H1 (cell line): Measurements from ENCODE around the gene KLHL18. TPM values are rescaled to one million over a fixed set of nuclear protein-coding genes. Genes with fewer than 3 reads are reported as not detected.

Experiments
- CTCF ChIA-PET: fragments of 300-600 bp; sonication (Branson Sonifier 250); formaldehyde crosslinking; loops from one replicate; lab custom pipeline; 2021; ENCODE audit not compliant: partially characterized antibody; lab: Charles Lee
- POLR2A ChIA-PET: fragments of 300-600 bp; sonication (Branson Sonifier 250); formaldehyde crosslinking; loops from one replicate; lab custom pipeline; 2021; ENCODE audit warnings: inconsistent platforms; ENCODE audit not compliant: partially characterized antibody; lab: Charles Lee
- DNase-seq, 2 experiments: peaks; one replicate each; pipeline versions ENCODE4 v3.0.0 to v3.0.0-alpha.2; 2010 to 2022; ENCODE audit warnings: low spot score in 2 of 2, low read depth in 1 of 2, mixed read lengths in 1 of 2
- FAIRE-seq: peaks from 2 replicates; lab custom pipeline; 2011; peaks lifted over from hg19 to GRCh38; lab: Jason Lieb, UNC
- H2AFZ ChIP-seq: 2 replicates; pipeline ENCODE4 v1.8.1; 2012; ENCODE audit warnings: low read length, inconsistent platforms
- H2AK5ac ChIP-seq: 2 replicates; pipeline ENCODE4 v1.6.1; 2013; ENCODE audit warnings: low read depth, low read length
- H2BK120ac ChIP-seq: replicated peaks from 2 replicates; pipeline ENCODE3; 2013; ENCODE audit warnings: low read depth, low read length, inconsistent platforms
- H2BK12ac ChIP-seq: 2 replicates; pipeline ENCODE4 v1.6.1; 2013; ENCODE audit warnings: low read depth, low read length
- H2BK15ac ChIP-seq: 2 replicates; pipeline ENCODE4 v1.6.1; 2013; ENCODE audit warnings: low read length
- H2BK20ac ChIP-seq: 2 replicates; pipeline ENCODE4 v1.6.1; 2013; ENCODE audit warnings: low read length
- H2BK5ac ChIP-seq: 2 replicates; pipeline ENCODE4 v1.6.1; 2013; ENCODE audit warnings: low read depth, low read length
- H3K14ac ChIP-seq: 2 replicates; pipeline ENCODE4 v1.6.1; 2013; ENCODE audit warnings: inconsistent platforms; ENCODE audit not compliant: insufficient read length
- H3K18ac ChIP-seq: 2 replicates; pipeline ENCODE4 v1.6.1; 2013; ENCODE audit warnings: low read length; ENCODE audit errors: extremely low read depth
- H3K23ac ChIP-seq: 2 replicates; pipeline ENCODE4 v1.6.1; 2013; ENCODE audit warnings: inconsistent platforms; ENCODE audit not compliant: insufficient read length
- H3K23me2 ChIP-seq: 2 replicates; pipeline ENCODE4 v1.6.1; 2013; ENCODE audit warnings: low read depth, low read length
- H3K27ac ChIP-seq: 2 replicates; pipeline ENCODE4 v1.6.1; 2011; ENCODE audit warnings: low read depth, low read length, inconsistent platforms
- H3K27me3 ChIP-seq, 4 experiments: replicated peaks in 1 of 4; 1 replicate in 1 of 4; 2 replicates in 3 of 4; pipeline versions ENCODE4 v1.6.1 to v1.8.1; 2011 to 2013; ENCODE audit warnings: low read length in 3 of 4, mild to moderate bottlenecking in 3 of 4, inconsistent platforms in 2 of 4, mixed read lengths in 2 of 4, moderate library complexity in 1 of 4; ENCODE audit not compliant: control insufficient read depth in 3 of 4, insufficient read depth in 3 of 4; ENCODE audit errors: extremely low read depth in 1 of 4
- H3K36me3 ChIP-seq, 4 experiments: 2 replicates each; pipeline versions ENCODE4 v1.6.1 to v1.8.1; 2011 to 2013; ENCODE audit warnings: mild to moderate bottlenecking in 4 of 4, low read length in 3 of 4, moderate library complexity in 2 of 4, control low read depth in 1 of 4, inconsistent platforms in 1 of 4; ENCODE audit not compliant: insufficient read depth in 4 of 4, control insufficient read depth in 2 of 4
- H3K4ac ChIP-seq: replicated peaks from 2 replicates; pipeline ENCODE3; 2013; ENCODE audit warnings: low read length, low read depth, mixed read lengths, inconsistent platforms; ENCODE audit not compliant: insufficient read length
- H3K4me1 ChIP-seq, 4 experiments: replicated peaks in 1 of 4; 1 replicate in 1 of 4; 2 replicates in 3 of 4; pipeline versions ENCODE4 v1.6.1 to v1.8.1; 2011 to 2013; ENCODE audit warnings: low read length in 3 of 4, inconsistent platforms in 2 of 4, mixed read lengths in 1 of 4; ENCODE audit not compliant: insufficient read depth in 4 of 4, control insufficient read depth in 3 of 4
- H3K4me2 ChIP-seq, 2 experiments: 2 replicates each; pipeline versions ENCODE4 v1.6.1 to v1.8.1; 2011 to 2013; ENCODE audit warnings: low read depth in 2 of 2, low read length in 2 of 2, control low read depth in 1 of 2, inconsistent platforms in 1 of 2, mild to moderate bottlenecking in 1 of 2; ENCODE audit not compliant: insufficient read depth in 1 of 2
- H3K4me3 ChIP-seq, 4 experiments: fragments of 200-600, 300-600 bp in 1 of 4; sonication (generic), shearing (Covaris generic), sonication (Bioruptor Twin) in 1 of 4; 2 replicates each; pipeline versions ENCODE4 v1.5.1 to v1.8.1; 2011 to 2016; ENCODE audit warnings: low read length in 4 of 4, low read depth in 3 of 4, control low read depth in 2 of 4, inconsistent platforms in 2 of 4, mild to moderate bottlenecking in 2 of 4, mixed read lengths in 1 of 4, moderate library complexity in 1 of 4; ENCODE audit not compliant: insufficient read depth in 2 of 4; ENCODE audit errors: extremely low read depth in 1 of 4
- H3K56ac ChIP-seq: replicated peaks from 2 replicates; pipeline ENCODE3; 2013; ENCODE audit warnings: low read depth, mild to moderate bottlenecking, mixed read lengths, low read length, inconsistent platforms; ENCODE audit not compliant: insufficient read length
- H3K79me1 ChIP-seq: 2 replicates; pipeline ENCODE4 v1.6.1; 2013; ENCODE audit warnings: low read depth, low read length, control low read depth
- H3K79me2 ChIP-seq, 2 experiments: 2 replicates each; pipeline versions ENCODE4 v1.6.1 to v1.8.1; 2012 to 2013; ENCODE audit warnings: low read length in 2 of 2, mild to moderate bottlenecking in 2 of 2, inconsistent platforms in 1 of 2; ENCODE audit not compliant: insufficient read depth in 2 of 2, control insufficient read depth in 1 of 2
- H3K9ac ChIP-seq, 4 experiments: replicated peaks in 1 of 4; 1 replicate in 1 of 4; 2 replicates in 3 of 4; pipeline versions ENCODE4 v1.6.1 to v1.8.1; 2011 to 2013; ENCODE audit warnings: low read depth in 3 of 4, low read length in 3 of 4, control low read depth in 2 of 4, mild to moderate bottlenecking in 2 of 4, moderate library complexity in 2 of 4, inconsistent platforms in 1 of 4; ENCODE audit errors: extremely low read depth in 1 of 4
- H3K9me3 ChIP-seq, 2 experiments: 2 replicates each; pipeline versions ENCODE4 v1.6.1 to v1.8.1; 2012 to 2013; ENCODE audit warnings: mild to moderate bottlenecking in 2 of 2, moderate library complexity in 2 of 2, control low read depth in 1 of 2, inconsistent platforms in 1 of 2, low read depth in 1 of 2, low read length in 1 of 2, mixed read lengths in 1 of 2; ENCODE audit not compliant: insufficient read depth in 2 of 2
- H4K20me1 ChIP-seq, 2 experiments: replicated peaks in 1 of 2; 2 replicates each; pipeline versions ENCODE3 to v1.8.1; 2011 to 2013; ENCODE audit warnings: inconsistent platforms in 2 of 2, low read length in 2 of 2, mild to moderate bottlenecking in 1 of 2; ENCODE audit not compliant: insufficient read depth in 2 of 2, control insufficient read depth in 1 of 2
- H4K5ac ChIP-seq: 2 replicates; pipeline ENCODE4 v1.6.1; 2013; ENCODE audit warnings: low read length, low read depth, mixed read lengths, inconsistent platforms; ENCODE audit not compliant: insufficient read length
- H4K8ac ChIP-seq: 2 replicates; pipeline ENCODE4 v1.8.0; 2013; ENCODE audit warnings: mild to moderate bottlenecking, moderate library complexity, low read length, inconsistent platforms; ENCODE audit not compliant: insufficient read depth; ENCODE audit errors: extremely low read depth
- H4K91ac ChIP-seq: replicated peaks from 2 replicates; pipeline ENCODE3; 2013; ENCODE audit warnings: low read length, mixed read lengths, inconsistent platforms; ENCODE audit not compliant: insufficient read length
- ATF3 ChIP-seq: IDR thresholded peaks from 2 replicates; pipeline ENCODE4 v1.6.1; 2011; ENCODE audit warnings: low read depth, mild to moderate bottlenecking, low read length; ENCODE audit not compliant: insufficient read depth
- CREB1 ChIP-seq: IDR thresholded peaks from 2 replicates; pipeline ENCODE4 v1.6.1; 2012; ENCODE audit warnings: inconsistent platforms
- EZH2 ChIP-seq: fragments of 200-600 bp; sonication (generic); IDR thresholded peaks from 2 replicates; pipeline ENCODE4 v1.7.1; 2012; ENCODE audit warnings: low read depth, mild to moderate bottlenecking, moderate library complexity, low read length, inconsistent platforms; ENCODE audit not compliant: severe bottlenecking
- HDAC2 ChIP-seq, 2 experiments: fragments of 300-600 bp in 1 of 2; sonication (generic) in 1 of 2; IDR thresholded peaks; 2 replicates each; pipeline ENCODE4 v1.6.1; 2011 to 2012; ENCODE audit warnings: low read depth in 2 of 2, low read length in 2 of 2, mild to moderate bottlenecking in 2 of 2, moderate library complexity in 2 of 2, borderline replicate concordance in 1 of 2, inconsistent platforms in 1 of 2
- JUND ChIP-seq: IDR thresholded peaks from 2 replicates; pipeline ENCODE4 v1.6.1; 2011; ENCODE audit warnings: mild to moderate bottlenecking, improper control_type of control experiment, low read length
- KDM5A ChIP-seq: fragments of 200-600 bp; IDR thresholded peaks from 2 replicates; pipeline ENCODE4 v1.7.1; 2012; ENCODE audit warnings: mild to moderate bottlenecking, low read length, inconsistent platforms, mixed read lengths
- NANOG ChIP-seq: IDR thresholded peaks from 2 replicates; pipeline ENCODE4 v1.6.1; 2011; ENCODE audit warnings: low read length, low read depth, mild to moderate bottlenecking, inconsistent platforms; ENCODE audit not compliant: insufficient read depth, poor library complexity, severe bottlenecking
- NRF1 ChIP-seq: IDR thresholded peaks from 2 replicates; pipeline ENCODE4 v1.6.1; 2011; ENCODE audit warnings: mild to moderate bottlenecking, low read depth, low read length, improper control_type of control experiment
- POU5F1 ChIP-seq: IDR thresholded peaks from 2 replicates; pipeline ENCODE4 v1.6.1; 2011; ENCODE audit warnings: low read depth, mild to moderate bottlenecking, low read length, moderate library complexity
- SP1 ChIP-seq: IDR thresholded peaks from 2 replicates; pipeline ENCODE4 v1.6.1; 2011; ENCODE audit warnings: low read depth, low read length
- SP4 ChIP-seq: IDR thresholded peaks from 2 replicates; pipeline ENCODE4 v1.6.1; 2012; ENCODE audit warnings: low read length, inconsistent platforms
- SRF ChIP-seq: IDR thresholded peaks from 2 replicates; pipeline ENCODE4 v1.6.1; 2011; ENCODE audit warnings: mild to moderate bottlenecking, low read depth, low read length, moderate library complexity
- TAF1 ChIP-seq: IDR thresholded peaks from 2 replicates; pipeline ENCODE4 v1.6.1; 2011; ENCODE audit warnings: mild to moderate bottlenecking, low read depth, low read length
- TAF7 ChIP-seq: optimal IDR thresholded peaks from 2 replicates; pipeline ENCODE3; 2011; ENCODE audit warnings: low read depth, mild to moderate bottlenecking, inconsistent platforms, low read length, moderate library complexity, borderline replicate concordance
- TBP ChIP-seq: IDR thresholded peaks from 2 replicates; pipeline ENCODE4 v1.6.1; 2011; ENCODE audit warnings: low read depth, low read length, improper control_type of control experiment
- WGBS, 2 experiments: shearing (Covaris generic) in 1 of 2; methylation state at CpG; one replicate each; pipeline versions ENCODE4 v1.1.6 to v1.1.7; 2013 to 2015; ENCODE audit warnings: low lambda C conversion rate in 2 of 2, mixed read lengths in 2 of 2, inconsistent platforms in 1 of 2, low coverage in 1 of 2, missing lambda C conversion rate in 1 of 2; ENCODE audit not compliant: insufficient replicate concordance in 2 of 2, insufficient coverage in 1 of 2, insufficient read length in 1 of 2; ENCODE audit errors: extremely low coverage in 1 of 2, missing lambda C conversion rate in 1 of 2; 5-methylcytosine and 5-hydroxymethylcytosine counted together
- polyA plus RNA-seq, 7 experiments: library from polyadenylated mRNA; depleted of rRNA in 3 of 7; stranded (reverse) in 5 of 7; unstranded in 2 of 7; fragments of >200 nt in 5 of 7; fragments of 200-250 nt in 2 of 7; gene quantifications; 1 replicate in 5 of 7; 2 replicates in 1 of 7; 4 replicates in 1 of 7; pipeline versions ENCODE4 v1.2.1 to v1.2.3, GENCODE V29; 2011 to 2013; ENCODE audit warnings: missing spikeins in 2 of 7, mixed read lengths in 2 of 7
- total RNA-seq: library from RNA; stranded (reverse); fragmentation: NEBNext Ultra II Directional; extraction: Animal tissue kit (Norgen Biotek cat#: 25700); gene quantifications from 2 replicates; pipeline ENCODE4 v1.2.1, GENCODE V29; 2021

Gene KLHL18
- total and polyA plus RNA-seq, 2 of the 8 experiments (the other 6 are each of a cell fraction or from before 2014, with no cell fraction given): 19.9 to 31.7 TPM

GRCh38 chr3:47356201-47356600 is 73.5 kb downstream of the KLHL18 start:
- Histone ChIP-seq H2BK15ac (no peak overlapping the region), H3K18ac (no peak overlapping the region), H3K23me2 (no peaks in the 10 kb centered on the region), H4K5ac (no peak overlapping the region), H3K14ac (no peak overlapping the region), H2AK5ac (no peak overlapping the region), H2BK120ac (no peak overlapping the region), H3K4me1 (no peaks in the 10 kb centered on the region; a peak in 1 of 7 replicates), H4K8ac (no peak overlapping the region), H4K91ac (no peak overlapping the region), H3K4me3 (no peak overlapping the region), H3K27ac (no peak overlapping the region), H3K27me3 (no peaks in the 10 kb centered on the region), H3K9ac (no peak overlapping the region), H2BK12ac (no peak overlapping the region), H3K4me2 (no peak overlapping the region), H2BK5ac (no peak overlapping the region), H3K79me2 (no peaks in the 10 kb centered on the region), H3K79me1 (no peaks in the 10 kb centered on the region), H3K23ac (no peak overlapping the region), H3K9me3 (peaks cover 5 to 7% of the 10 kb centered on the region in 2 experiments; a peak in 1 of 4 replicates), H4K20me1 (no peaks in the 10 kb centered on the region), H3K36me3 (no peaks in the 10 kb centered on the region; a peak in 1 of 8 replicates), H2AFZ (no peak overlapping the region), H3K4ac (no peak overlapping the region), H2BK20ac (no peak overlapping the region), H3K56ac (no peak overlapping the region)
- 95% methylated on average over 30 of the region's 31 CpGs; no CpG with 5 or more reads in 1 of the 2 experiments for WGBS, 2 experiments
- FAIRE-seq (no peak), DNase-seq (no peak)
- POLR2A ChIA-PET: no interaction called here
- CTCF ChIA-PET: interaction anchor here (1.0 kb wide), 1 partner anchor 13 kb away, joined by 4 read pairs; no protein-coding TSS in a partner anchor
- TF ChIP-seq SP1 (no peak), SP4 (no peak), NRF1 (no peak), TAF7 (no peak), ATF3 (no peak), KDM5A (no peak), JUND (no peak), EZH2 (no peak), HDAC2 (IDR thresholded peaks at IDR 0.05; ENCODE audit: borderline replicate concordance in 1 of 2, low read depth in 2 of 2, low read length in 2 of 2) (no peak), POU5F1 (no peak), TBP (no peak), SRF (no peak), TAF1 (no peak), CREB1 (no peak), NANOG (no peak)
